Mesothelial cell of epicardium (in vitro differentiated cells): ENCODE data around the gene NDRG4. TPM values are rescaled to one million over a fixed set of nuclear protein-coding genes. Genes with fewer than 3 reads are reported as not detected.

Source experiments
- DNase-seq, 2 experiments: peaks; one replicate each; pipeline ENCODE4 v3.0.0; 2021; ENCODE audit warnings: low spot score in 2 of 2; ENCODE audit not compliant: unreplicated experiment in 2 of 2
- H3K27ac Mint-ChIP-seq: 2 replicates; pipeline ENCODE4 v1.8.0; 2021; ENCODE audit warnings: mixed read lengths
- H3K27me3 Mint-ChIP-seq: 2 replicates; pipeline ENCODE4 v1.8.0; 2021; ENCODE audit warnings: low read depth, mixed read lengths
- H3K36me3 Mint-ChIP-seq: 2 replicates; pipeline ENCODE4 v1.8.0; 2021; ENCODE audit warnings: mixed read lengths
- H3K4me1 Mint-ChIP-seq: 2 replicates; pipeline ENCODE4 v1.8.0; 2021; ENCODE audit warnings: mixed read lengths
- H3K4me3 Mint-ChIP-seq: 2 replicates; pipeline ENCODE4 v1.8.0; 2021; ENCODE audit warnings: mild to moderate bottlenecking, moderate library complexity, mixed read lengths
- H3K9me3 Mint-ChIP-seq: 2 replicates; pipeline ENCODE4 v1.8.0; 2021; ENCODE audit warnings: mixed read lengths
- total RNA-seq: library from RNA; stranded (reverse); gene quantifications from 3 replicates; pipeline ENCODE4 v1.2.1, GENCODE V29; 2021
- TF ChIP-seq, protein P1 (sequence below): fragments of 200-600 bp; sonication (generic); IDR thresholded peaks from one replicate; pipeline ENCODE4 v1.5.0; 2021; ENCODE audit warnings: antibody characterized with exemption; ENCODE audit not compliant: unreplicated experiment

The NDRG4 gene
- total RNA-seq, 1 donor from 2014 or later: 17.4 TPM

DNA sequence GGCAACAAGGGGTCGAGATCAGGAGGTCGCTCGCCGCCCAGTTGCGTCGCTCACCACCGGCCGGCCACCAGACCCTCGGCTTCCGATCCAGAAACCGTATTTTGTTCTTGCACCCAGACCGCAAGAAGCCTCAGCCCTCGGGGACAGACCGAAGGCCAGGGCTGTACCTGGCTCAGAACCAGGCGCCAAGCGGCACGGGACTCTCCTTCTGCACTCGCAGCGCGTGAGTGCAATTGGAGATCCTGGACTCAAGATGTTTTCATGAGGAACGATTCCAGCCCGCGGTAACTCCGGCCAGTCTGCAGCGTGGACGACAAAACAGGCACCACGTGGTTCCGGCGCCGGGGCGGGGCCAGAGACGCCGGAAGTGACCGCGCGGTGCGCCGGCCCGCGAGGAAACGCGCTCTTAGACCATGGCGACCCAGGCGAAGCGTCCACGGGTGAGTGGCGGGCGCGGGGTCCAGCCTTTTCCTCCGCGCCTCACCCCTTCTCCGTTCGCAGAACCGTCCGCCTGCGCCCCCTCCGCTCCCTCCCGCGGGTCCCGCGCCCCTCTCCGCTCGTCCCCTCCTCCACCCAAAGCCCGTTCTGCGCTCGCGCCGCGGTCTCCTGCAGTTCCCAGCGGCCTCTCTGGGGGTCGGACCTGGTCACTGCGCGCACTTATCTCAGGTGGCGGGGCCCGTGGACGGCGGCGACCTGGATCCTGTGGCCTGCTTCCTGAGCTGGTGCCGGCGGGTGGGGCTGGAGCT lies 15.4 kb downstream of the NDRG4 start, which contains the start of gene SETD6:
Gene SETD6 (plus strand): TSS at position 393 of the 746 bp plus-strand sequence. CDS start 21 bp downstream, at position 414.
- peak within 1 kb of the TSS; percentile 95 for H3K4me3 Mint-ChIP-seq
- no peaks in the 10 kb centered on the region for H3K27me3 Mint-ChIP-seq
- H3K36me3 Mint-ChIP-seq: peaks cover 4% of the 10 kb centered on the region
- H3K9me3 Mint-ChIP-seq: no peaks in the 10 kb centered on the region
- H3K4me1 Mint-ChIP-seq: peaks cover 19% of the 10 kb centered on the region
- TF ChIP-seq, protein P1, sequence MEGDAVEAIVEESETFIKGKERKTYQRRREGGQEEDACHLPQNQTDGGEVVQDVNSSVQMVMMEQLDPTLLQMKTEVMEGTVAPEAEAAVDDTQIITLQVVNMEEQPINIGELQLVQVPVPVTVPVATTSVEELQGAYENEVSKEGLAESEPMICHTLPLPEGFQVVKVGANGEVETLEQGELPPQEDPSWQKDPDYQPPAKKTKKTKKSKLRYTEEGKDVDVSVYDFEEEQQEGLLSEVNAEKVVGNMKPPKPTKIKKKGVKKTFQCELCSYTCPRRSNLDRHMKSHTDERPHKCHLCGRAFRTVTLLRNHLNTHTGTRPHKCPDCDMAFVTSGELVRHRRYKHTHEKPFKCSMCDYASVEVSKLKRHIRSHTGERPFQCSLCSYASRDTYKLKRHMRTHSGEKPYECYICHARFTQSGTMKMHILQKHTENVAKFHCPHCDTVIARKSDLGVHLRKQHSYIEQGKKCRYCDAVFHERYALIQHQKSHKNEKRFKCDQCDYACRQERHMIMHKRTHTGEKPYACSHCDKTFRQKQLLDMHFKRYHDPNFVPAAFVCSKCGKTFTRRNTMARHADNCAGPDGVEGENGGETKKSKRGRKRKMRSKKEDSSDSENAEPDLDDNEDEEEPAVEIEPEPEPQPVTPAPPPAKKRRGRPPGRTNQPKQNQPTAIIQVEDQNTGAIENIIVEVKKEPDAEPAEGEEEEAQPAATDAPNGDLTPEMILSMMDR: no peak
- peak within 1 kb of the TSS; percentile 98 for H3K27ac Mint-ChIP-seq
- DNase-seq: peak; percentile 79 to 89

DNA sequence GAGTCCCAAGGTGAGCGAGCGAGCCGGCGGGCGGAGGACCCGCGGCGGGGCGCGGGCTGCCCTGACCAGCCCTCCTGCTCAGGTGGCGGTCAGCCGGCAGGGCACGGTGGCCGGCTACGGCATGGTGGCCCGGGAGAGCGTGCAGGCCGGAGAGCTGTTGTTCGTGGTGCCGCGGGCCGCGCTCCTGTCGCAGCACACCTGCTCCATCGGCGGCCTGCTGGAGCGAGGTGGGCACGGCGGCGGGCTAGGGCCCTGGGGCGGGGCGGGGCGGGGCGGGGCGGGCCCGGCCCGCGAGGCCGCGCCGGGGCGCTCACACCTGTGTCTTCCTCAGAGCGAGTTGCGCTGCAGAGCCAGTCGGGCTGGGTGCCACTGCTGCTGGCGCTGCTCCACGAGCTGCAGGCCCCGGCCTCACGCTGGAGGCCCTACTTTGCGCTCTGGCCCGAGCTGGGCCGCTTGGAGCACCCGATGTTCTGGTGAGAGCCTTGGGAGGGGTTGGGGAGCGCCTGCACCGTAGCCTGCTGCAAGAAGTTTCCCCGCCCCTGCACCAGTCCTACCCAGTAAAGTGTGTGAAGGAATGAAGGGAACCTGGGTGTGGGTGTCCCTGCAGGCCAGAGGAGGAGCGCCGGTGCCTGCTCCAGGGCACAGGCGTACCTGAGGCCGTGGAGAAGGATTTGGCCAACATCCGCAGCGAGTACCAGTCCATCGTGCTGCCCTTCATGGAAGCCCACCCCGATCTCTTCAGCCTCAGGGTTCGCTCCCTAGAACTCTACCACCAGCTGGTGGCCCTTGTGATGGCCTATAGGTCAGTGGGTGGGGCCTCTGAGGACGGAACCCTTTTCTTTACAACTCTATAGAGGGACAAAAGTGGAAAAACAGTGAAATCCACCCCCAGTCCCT lies 16.2 kb downstream of the NDRG4 start:
- peaks cover 19% of the 10 kb centered on the region for H3K4me1 Mint-ChIP-seq
- peak overlapping the region; percentile 95 for H3K4me3 Mint-ChIP-seq
- TF ChIP-seq, protein P1: no peak
- H3K9me3 Mint-ChIP-seq: no peaks in the 10 kb centered on the region
- H3K27ac Mint-ChIP-seq: peak overlapping the region; percentile 98
- peaks cover 8% of the 10 kb centered on the region for H3K36me3 Mint-ChIP-seq
- H3K27me3 Mint-ChIP-seq: no peaks in the 10 kb centered on the region
- DNase-seq: no peak

DNA sequence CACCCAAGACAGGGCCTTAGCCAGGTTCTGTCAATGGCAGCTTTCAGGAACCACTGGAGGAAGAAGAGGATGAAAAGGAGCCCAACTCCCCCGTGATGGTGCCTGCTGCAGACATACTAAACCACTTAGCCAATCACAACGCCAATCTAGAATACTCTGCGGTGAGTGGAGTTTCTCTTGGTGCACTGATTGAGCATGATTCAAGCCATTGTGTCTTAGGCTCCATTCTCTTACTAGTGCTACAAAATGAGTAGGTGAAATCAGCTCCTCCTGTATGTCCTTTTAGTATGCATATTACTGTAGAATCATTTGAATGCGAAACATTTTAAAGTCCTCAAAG lies 16.8 kb downstream of the NDRG4 start:
- peak overlapping the region; percentile 64 for H3K4me3 Mint-ChIP-seq
- H3K27ac Mint-ChIP-seq: peak overlapping the region; percentile 51
- H3K36me3 Mint-ChIP-seq: peaks cover 12% of the 10 kb centered on the region

DNA sequence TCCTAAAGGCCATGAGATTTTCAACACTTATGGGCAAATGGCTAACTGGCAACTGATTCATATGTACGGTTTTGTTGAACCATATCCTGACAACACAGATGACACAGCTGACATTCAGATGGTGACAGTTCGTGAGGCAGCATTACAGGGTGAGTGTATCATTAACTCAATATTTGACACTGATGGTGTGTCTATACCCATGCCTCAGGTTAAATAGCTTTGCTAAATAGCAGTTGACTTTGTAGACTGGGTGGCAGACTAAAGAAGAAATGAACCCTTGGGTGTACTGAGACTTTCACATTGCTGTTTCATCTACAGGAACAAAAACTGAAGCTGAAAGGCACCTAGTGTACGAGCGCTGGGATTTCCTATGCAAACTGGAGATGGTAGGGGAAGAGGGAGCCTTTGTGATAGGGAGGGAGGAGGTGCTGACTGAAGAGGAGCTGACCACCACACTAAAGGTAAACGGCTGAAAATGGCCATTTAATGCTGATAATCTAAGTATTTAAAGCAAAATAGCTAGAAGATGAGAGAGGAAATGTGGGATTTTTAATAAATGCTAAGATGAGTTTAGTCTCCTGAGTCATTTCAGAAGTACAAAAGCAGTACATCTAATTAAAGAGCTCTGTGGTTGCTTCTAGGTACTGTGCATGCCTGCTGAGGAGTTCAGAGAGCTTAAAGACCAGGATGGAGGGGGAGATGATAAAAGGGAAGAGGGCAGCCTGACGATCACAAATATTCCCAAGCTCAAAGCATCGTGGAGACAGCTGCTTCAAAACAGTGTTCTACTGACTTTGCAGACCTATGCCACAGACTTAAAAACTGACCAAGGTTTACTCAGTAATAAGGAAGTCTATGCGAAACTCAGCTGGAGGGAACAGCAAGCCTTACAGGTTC lies 18.4 kb downstream of the NDRG4 start:
- no peak for DNase-seq
- no peaks in the 10 kb centered on the region for H3K9me3 Mint-ChIP-seq
- H3K4me3 Mint-ChIP-seq: no peak overlapping the region
- H3K27me3 Mint-ChIP-seq: no peaks in the 10 kb centered on the region
- H3K36me3 Mint-ChIP-seq: peaks cover 20% of the 10 kb centered on the region
- H3K4me1 Mint-ChIP-seq: peaks cover 19% of the 10 kb centered on the region
- TF ChIP-seq, protein P1: no peak
- H3K27ac Mint-ChIP-seq: no peak overlapping the region

More for the DNA sequence above, 16.8 kb downstream of the NDRG4 start:
- Mint-ChIP-seq H3K27me3 (no peaks in the 10 kb centered on the region), H3K9me3 (no peaks in the 10 kb centered on the region), H3K4me1 (peaks cover 19% of the 10 kb centered on the region)
- DNase-seq: no peak
- TF ChIP-seq, protein P1: no peak

DNA sequence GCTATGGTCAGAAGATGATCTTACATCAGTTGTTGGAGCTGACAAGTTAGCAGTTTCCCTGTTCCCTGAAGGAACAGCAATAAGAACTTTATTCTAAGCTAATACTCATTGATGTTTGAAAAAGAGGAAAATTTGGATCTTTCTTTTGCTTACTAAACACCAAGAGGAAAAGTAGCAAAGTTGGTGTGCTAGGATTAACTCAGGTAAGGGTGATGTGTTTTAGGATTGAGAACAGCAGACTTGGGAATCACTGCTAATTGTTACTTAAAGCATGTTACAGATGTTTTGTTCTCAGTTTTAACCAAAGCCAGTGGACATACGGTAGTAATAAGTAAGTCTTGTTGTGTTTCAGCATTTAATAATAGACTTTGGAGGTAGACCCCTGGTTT lies 19.0 kb downstream of the NDRG4 start:
- H3K27me3 Mint-ChIP-seq: no peaks in the 10 kb centered on the region
- no peaks in the 10 kb centered on the region for H3K9me3 Mint-ChIP-seq
- TF ChIP-seq, protein P1: no peak
- H3K36me3 Mint-ChIP-seq: peaks cover 21% of the 10 kb centered on the region
- H3K4me3 Mint-ChIP-seq: no peak overlapping the region
- no peak for DNase-seq
- H3K27ac Mint-ChIP-seq: no peak overlapping the region
- H3K4me1 Mint-ChIP-seq: peaks cover 17% of the 10 kb centered on the region
